ENCODE measurements around the gene CCDC68.

The CCDC68 gene

GRCh38 chr18:54932472-54932871 lies 26.8 kb downstream of the CCDC68 start:
- no peak overlapping the region for H3K4me3 ChIP-seq (ENCODE audit: low read length)
- H3K27me3 ChIP-seq (ENCODE audit: control insufficient read depth, insufficient read depth, low read length) = no peaks in the 10 kb centered on the region
- H3K27ac ChIP-seq (ENCODE audit: low read depth, low read length) = no peak overlapping the region
- no peaks in the 10 kb centered on the region for H3K4me1 ChIP-seq (ENCODE audit: control insufficient read depth, insufficient read depth, low read length)
- H3K9ac ChIP-seq (ENCODE audit: low read length) = no peak overlapping the region
- no peaks in the 10 kb centered on the region for H3K36me3 ChIP-seq (ENCODE audit: control insufficient read depth, insufficient read depth, low read length)

DNA sequence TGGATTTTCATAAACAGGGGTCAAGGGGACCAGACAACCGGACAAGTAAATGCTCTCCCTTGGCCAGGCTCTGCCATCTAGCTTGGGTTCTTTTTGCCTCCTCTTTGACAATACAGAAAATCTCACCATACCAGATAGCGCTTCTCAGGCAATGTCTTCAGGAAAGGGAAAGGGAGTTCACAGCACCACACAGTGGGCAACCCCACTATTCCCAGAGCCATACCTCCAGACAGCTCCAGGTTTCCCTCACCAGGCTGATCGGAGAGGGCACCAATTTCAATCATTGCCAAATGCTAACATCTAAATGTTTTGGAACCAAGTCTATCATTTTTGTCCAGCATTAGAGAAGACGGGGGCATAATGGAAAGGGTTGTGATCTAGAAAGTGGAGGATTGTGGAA lies 28.1 kb downstream of the CCDC68 start:
- H3K9ac ChIP-seq (ENCODE audit: low read length) = no peak overlapping the region
- H3K27me3 ChIP-seq (ENCODE audit: control insufficient read depth, insufficient read depth, low read length) = no peaks in the 10 kb centered on the region
- no peaks in the 10 kb centered on the region for H3K36me3 ChIP-seq (ENCODE audit: control insufficient read depth, insufficient read depth, low read length)
- no peak overlapping the region for H3K27ac ChIP-seq (ENCODE audit: low read depth, low read length)
- no peaks in the 10 kb centered on the region for H3K4me1 ChIP-seq (ENCODE audit: control insufficient read depth, insufficient read depth, low read length)
- H3K4me3 ChIP-seq (ENCODE audit: low read length) = no peak overlapping the region

DNA sequence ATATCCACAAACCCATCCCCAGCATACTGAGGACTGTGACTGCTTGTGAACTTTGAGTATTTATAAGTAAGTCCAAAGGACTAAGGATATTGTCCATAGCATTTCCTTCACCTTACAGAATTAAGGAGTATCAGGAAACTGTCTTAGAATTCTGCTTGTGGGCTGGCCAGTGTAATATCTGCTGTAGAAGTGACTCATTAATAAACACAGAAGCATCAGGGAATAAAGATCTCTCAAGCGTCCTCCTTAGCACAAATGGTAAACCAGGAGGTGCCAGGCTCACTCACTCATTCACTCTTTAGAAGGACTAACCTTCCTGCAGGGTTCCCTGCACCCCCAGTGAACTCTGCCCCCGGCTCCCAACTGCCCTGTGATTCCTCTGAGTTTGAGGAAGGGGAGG lies 31.0 kb downstream of the CCDC68 start:
- no peaks in the 10 kb centered on the region for H3K4me1 ChIP-seq (ENCODE audit: control insufficient read depth, insufficient read depth, low read length)
- no peak overlapping the region for H3K4me3 ChIP-seq (ENCODE audit: low read length)
- H3K27me3 ChIP-seq (ENCODE audit: control insufficient read depth, insufficient read depth, low read length) = no peaks in the 10 kb centered on the region
- no peaks in the 10 kb centered on the region for H3K36me3 ChIP-seq (ENCODE audit: control insufficient read depth, insufficient read depth, low read length)
- no peak overlapping the region for H3K27ac ChIP-seq (ENCODE audit: low read depth, low read length)
- no peak overlapping the region for H3K9ac ChIP-seq (ENCODE audit: low read length)

GRCh38 chr18:54926593-54927325 lies 32.5 kb downstream of the CCDC68 start:
- H3K36me3 ChIP-seq (ENCODE audit: control insufficient read depth, insufficient read depth, low read length) = no peaks in the 10 kb centered on the region
- no peak overlapping the region for H3K27ac ChIP-seq (ENCODE audit: low read depth, low read length)
- no peaks in the 10 kb centered on the region for H3K27me3 ChIP-seq (ENCODE audit: control insufficient read depth, insufficient read depth, low read length)
- no peaks in the 10 kb centered on the region for H3K4me1 ChIP-seq (ENCODE audit: control insufficient read depth, insufficient read depth, low read length)
- no peak overlapping the region for H3K4me3 ChIP-seq (ENCODE audit: low read length)
- H3K9ac ChIP-seq (ENCODE audit: low read length) = no peak overlapping the region

DNA sequence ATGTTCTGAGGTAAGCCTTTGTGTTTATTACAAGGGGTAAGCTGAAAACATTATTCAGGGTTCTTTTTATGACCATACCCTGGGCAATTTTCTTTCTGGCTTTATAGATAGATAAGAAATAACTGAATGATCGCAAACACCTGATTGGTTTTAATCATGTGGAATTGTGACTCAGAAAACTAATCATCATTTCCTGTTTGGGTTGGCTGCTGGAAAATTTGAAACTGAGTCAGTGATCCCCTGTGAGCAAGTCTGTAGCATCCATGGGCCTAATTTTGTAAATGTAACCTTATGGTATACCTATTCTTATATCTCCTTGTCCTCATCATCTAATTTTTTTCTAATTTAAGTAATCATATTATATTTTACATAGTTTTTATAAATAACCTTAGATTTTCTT lies 34.3 kb downstream of the CCDC68 start:
- Histone ChIP-seq H3K27ac (ENCODE audit: low read depth, low read length) (no peak overlapping the region), H3K36me3 (ENCODE audit: control insufficient read depth, insufficient read depth, low read length) (no peaks in the 10 kb centered on the region), H3K4me3 (ENCODE audit: low read length) (no peak overlapping the region), H3K9ac (ENCODE audit: low read length) (no peak overlapping the region), H3K27me3 (ENCODE audit: control insufficient read depth, insufficient read depth, low read length) (no peaks in the 10 kb centered on the region), H3K4me1 (ENCODE audit: control insufficient read depth, insufficient read depth, low read length) (no peaks in the 10 kb centered on the region)

DNA sequence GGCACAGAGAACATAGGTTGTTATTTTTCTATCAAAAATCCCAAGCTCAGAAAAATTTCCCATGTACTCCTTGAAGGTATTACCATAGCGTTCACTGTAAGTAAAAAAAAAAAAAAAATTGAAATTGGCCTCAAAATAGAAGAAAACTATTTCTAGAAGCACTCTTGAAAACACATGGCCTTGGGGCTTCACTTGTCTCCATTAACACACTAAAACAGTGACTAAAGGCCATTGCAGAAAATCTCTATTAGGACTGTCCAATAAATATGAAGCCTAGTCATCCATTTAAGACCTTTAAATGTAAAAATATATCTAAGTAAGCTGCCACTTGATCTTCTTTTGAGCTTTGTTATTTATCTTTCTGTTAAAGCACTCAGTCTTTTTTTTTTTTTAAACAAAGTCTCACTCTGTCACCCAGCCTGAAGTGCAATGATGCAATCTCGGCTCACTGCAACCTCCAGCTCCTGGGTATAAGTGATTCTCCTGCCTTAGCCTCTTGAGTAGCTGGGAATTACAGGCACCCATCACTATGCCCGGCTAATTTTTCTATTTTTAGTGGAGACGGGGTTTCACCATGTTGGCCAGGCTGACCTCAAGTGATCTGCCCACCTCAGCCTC lies 35.8 kb downstream of the CCDC68 start:
- Histone ChIP-seq H3K4me1 (ENCODE audit: control insufficient read depth, insufficient read depth, low read length) (no peaks in the 10 kb centered on the region), H3K27me3 (ENCODE audit: control insufficient read depth, insufficient read depth, low read length) (no peaks in the 10 kb centered on the region), H3K36me3 (ENCODE audit: control insufficient read depth, insufficient read depth, low read length) (no peaks in the 10 kb centered on the region), H3K9ac (ENCODE audit: low read length) (no peak overlapping the region), H3K27ac (ENCODE audit: low read depth, low read length) (no peak overlapping the region), H3K4me3 (ENCODE audit: low read length) (no peak overlapping the region)

DNA sequence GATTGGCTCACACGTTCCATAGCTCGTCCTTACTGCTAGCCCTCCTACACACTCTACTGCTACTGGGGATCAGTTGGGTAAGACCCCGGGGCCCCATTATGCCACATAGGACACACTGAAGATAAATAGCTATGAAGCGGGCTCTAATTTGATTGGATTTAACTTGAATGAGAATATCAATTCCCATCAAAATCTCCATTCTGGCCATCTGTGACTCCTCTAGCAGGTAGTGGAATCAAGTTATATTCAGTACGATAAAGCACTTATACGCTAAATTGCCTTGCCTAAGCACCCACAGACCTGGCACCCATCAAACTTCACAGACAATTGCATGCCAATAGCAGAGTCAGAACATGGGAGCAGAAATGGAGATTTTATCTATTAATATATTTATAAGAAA lies 39.8 kb downstream of the CCDC68 start:
- Histone ChIP-seq H3K9ac (ENCODE audit: low read length) (no peak overlapping the region), H3K27me3 (ENCODE audit: control insufficient read depth, insufficient read depth, low read length) (no peaks in the 10 kb centered on the region), H3K36me3 (ENCODE audit: control insufficient read depth, insufficient read depth, low read length) (no peaks in the 10 kb centered on the region)

GRCh38 chr18:54918060-54918459 lies 41.2 kb downstream of the CCDC68 start:
- Histone ChIP-seq H3K4me3 (ENCODE audit: low read length) (no peak overlapping the region), H3K27ac (ENCODE audit: low read depth, low read length) (no peak overlapping the region), H3K4me1 (ENCODE audit: control insufficient read depth, insufficient read depth, low read length) (no peaks in the 10 kb centered on the region), H3K27me3 (ENCODE audit: control insufficient read depth, insufficient read depth, low read length) (no peaks in the 10 kb centered on the region), H3K36me3 (ENCODE audit: control insufficient read depth, insufficient read depth, low read length) (no peaks in the 10 kb centered on the region), H3K9ac (ENCODE audit: low read length) (no peak overlapping the region)

More for the DNA sequence above, 39.8 kb downstream of the CCDC68 start:
- Histone ChIP-seq H3K27ac (ENCODE audit: low read depth, low read length) (no peak overlapping the region), H3K4me1 (ENCODE audit: control insufficient read depth, insufficient read depth, low read length) (no peaks in the 10 kb centered on the region), H3K4me3 (ENCODE audit: low read length) (no peak overlapping the region)

DNA sequence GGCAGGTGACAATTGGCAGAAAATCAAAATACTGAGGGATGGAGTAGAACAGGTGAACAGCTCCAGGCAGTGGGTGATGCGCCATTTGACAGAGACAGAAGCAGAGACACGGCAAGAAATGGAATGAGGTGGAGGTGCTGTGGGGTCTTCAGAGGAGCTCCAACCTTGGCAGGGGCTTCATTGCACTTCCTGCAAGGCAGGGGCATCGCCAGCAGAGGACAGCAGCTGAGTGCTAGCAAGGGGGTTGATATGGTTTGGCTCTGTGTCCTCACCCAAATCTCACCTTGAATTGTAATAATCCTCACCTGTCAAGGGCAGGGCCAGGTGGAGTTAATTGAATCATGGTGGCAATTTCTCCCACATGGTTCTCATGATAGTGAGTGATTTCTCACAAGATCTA lies 42.8 kb downstream of the CCDC68 start:
- Histone ChIP-seq H3K9ac (ENCODE audit: low read length) (no peak overlapping the region), H3K27ac (ENCODE audit: low read depth, low read length) (no peak overlapping the region), H3K36me3 (ENCODE audit: control insufficient read depth, insufficient read depth, low read length) (no peaks in the 10 kb centered on the region), H3K4me1 (ENCODE audit: control insufficient read depth, insufficient read depth, low read length) (no peaks in the 10 kb centered on the region), H3K27me3 (ENCODE audit: control insufficient read depth, insufficient read depth, low read length) (no peaks in the 10 kb centered on the region), H3K4me3 (ENCODE audit: low read length) (no peak overlapping the region)

DNA sequence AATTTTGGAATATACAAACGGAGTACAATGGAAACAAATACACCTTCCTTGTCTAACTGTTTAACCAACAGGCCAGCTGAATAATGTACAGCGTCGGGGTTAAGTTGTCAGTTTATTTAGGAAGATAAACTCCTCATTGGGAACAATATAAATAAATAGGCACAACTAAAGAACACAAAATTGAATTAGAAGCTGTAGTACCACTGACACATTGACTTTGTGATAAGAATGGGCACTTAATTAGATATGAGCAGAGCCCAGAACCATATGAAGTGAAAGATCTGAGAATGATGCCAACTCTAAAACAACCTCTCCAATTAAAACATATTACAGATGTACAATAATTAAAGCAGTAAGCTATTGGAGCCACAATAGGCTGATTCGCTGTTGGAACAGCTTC lies 44.4 kb downstream of the CCDC68 start:
- H3K27ac ChIP-seq (ENCODE audit: low read depth, low read length) = no peak overlapping the region
- H3K9ac ChIP-seq (ENCODE audit: low read length) = no peak overlapping the region
- no peaks in the 10 kb centered on the region for H3K27me3 ChIP-seq (ENCODE audit: control insufficient read depth, insufficient read depth, low read length)
- no peaks in the 10 kb centered on the region for H3K4me1 ChIP-seq (ENCODE audit: control insufficient read depth, insufficient read depth, low read length)
- H3K4me3 ChIP-seq (ENCODE audit: low read length) = no peak overlapping the region
- H3K36me3 ChIP-seq (ENCODE audit: control insufficient read depth, insufficient read depth, low read length) = no peaks in the 10 kb centered on the region

- Histone ChIP-seq H3K4me3 (ENCODE audit: low read length) (no peak overlapping the region), H3K27me3 (ENCODE audit: control insufficient read depth, insufficient read depth, low read length) (no peaks in the 10 kb centered on the region), H3K27ac (ENCODE audit: low read depth, low read length) (no peak overlapping the region), H3K9ac (ENCODE audit: low read length) (no peak overlapping the region), H3K4me1 (ENCODE audit: control insufficient read depth, insufficient read depth, low read length) (no peaks in the 10 kb centered on the region), H3K36me3 (ENCODE audit: control insufficient read depth, insufficient read depth, low read length) (no peaks in the 10 kb centered on the region)
Observed at GRCh38 chr18:54911551-54911950, 47.7 kb downstream of the CCDC68 start.

DNA sequence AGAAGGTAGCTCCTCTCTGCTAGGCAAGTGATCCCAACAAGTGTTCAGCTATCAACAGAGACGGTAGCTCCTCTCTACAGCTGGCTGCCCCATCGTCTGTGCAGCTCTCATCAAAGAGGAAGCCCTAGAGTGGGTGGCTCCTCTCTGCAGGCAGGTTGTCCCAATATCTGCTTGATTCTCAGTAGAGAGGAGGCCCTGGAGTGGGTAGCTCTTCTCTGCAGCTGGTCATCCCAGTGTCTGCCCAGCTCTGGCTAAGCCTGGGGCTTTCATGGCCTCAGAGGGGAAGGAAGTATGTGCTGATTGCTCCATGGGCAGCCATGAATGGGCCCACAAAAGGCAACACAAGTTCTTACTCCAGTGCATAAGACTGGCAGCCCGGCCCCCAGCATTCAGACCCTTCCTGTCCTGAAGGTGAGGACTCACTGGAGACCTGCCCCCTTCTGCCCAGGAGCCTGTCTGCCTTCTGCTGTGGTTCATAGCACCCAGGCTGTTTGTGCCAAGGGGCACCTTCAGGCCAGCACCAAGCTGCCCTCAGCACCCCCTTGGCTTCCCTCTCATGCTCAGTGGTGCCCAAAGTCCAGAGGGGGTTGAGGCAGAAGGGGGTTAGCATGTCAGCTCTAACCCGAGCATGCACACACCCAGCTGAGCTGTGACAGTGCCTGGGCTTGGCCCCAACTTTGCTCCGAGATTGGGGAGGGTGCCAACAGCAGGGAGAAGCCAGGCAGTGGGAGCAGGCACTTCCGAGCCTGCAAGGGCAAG lies 48.9 kb downstream of the CCDC68 start:
- H3K4me3 ChIP-seq (ENCODE audit: low read length) = no peak overlapping the region

More for the DNA sequence above, 48.9 kb downstream of the CCDC68 start:
- no peaks in the 10 kb centered on the region for H3K27me3 ChIP-seq (ENCODE audit: control insufficient read depth, insufficient read depth, low read length)
- H3K9ac ChIP-seq (ENCODE audit: low read length) = no peak overlapping the region
- H3K4me1 ChIP-seq (ENCODE audit: control insufficient read depth, insufficient read depth, low read length) = no peaks in the 10 kb centered on the region
- H3K36me3 ChIP-seq (ENCODE audit: control insufficient read depth, insufficient read depth, low read length) = no peaks in the 10 kb centered on the region
- H3K27ac ChIP-seq (ENCODE audit: low read depth, low read length) = no peak overlapping the region

Data from rectal smooth muscle tissue (tissue), 1 donor.